Breast epithelium (tissue), 4 donors: ENCODE data around the gene OPCML. TPM values are rescaled to one million over a fixed set of nuclear protein-coding genes. Genes with fewer than 3 reads are reported as not detected.

Experiments
- DNase-seq, 2 donors: peaks; one replicate each; pipeline ENCODE4 v3.0.0-alpha.2; 2019; ENCODE audit warnings: low spot score in 2 of 2
- H3K27ac ChIP-seq, 2 donors: fragments of 200-600 bp; sonication (generic) in 1 of 2; one replicate each; pipeline ENCODE4 v1.5.1; 2016 to 2019; ENCODE audit warnings: mild to moderate bottlenecking in 1 of 2
- H3K27me3 ChIP-seq, 2 donors: fragments of 200-600 bp; sonication (generic) in 1 of 2; one replicate each; pipeline versions ENCODE4 v1.5.1 to v1.6.0; 2017 to 2019; ENCODE audit warnings: control low read depth in 1 of 2, mild to moderate bottlenecking in 1 of 2
- H3K36me3 ChIP-seq: fragments of 200-600 bp; one replicate; pipeline ENCODE4 v1.5.1; 2019
- H3K4me1 ChIP-seq, 2 donors: fragments of 200-600 bp; sonication (generic); one replicate each; pipeline ENCODE4 v1.5.1; 2016 to 2019; ENCODE audit warnings: control low read depth in 1 of 2
- H3K4me3 ChIP-seq, 3 donors: fragments of 200-600 bp; sonication (generic); 1 replicate in 2 of 3; 2 replicates in 1 of 3; pipeline ENCODE4 v1.5.1; 2016 to 2019; ENCODE audit warnings: mild to moderate bottlenecking in 3 of 3, moderate library complexity in 2 of 3
- H3K9me3 ChIP-seq, 2 donors: fragments of 200-600 bp; sonication (generic) in 1 of 2; one replicate each; pipeline ENCODE4 v1.5.1; 2016 to 2019; ENCODE audit warnings: control low read depth in 1 of 2
- POLR2A ChIP-seq: fragments of 450-650 bp; IDR thresholded peaks from one replicate; pipeline ENCODE4 v1.6.1; 2016; ENCODE audit warnings: antibody characterized with exemption, mild to moderate bottlenecking, moderate library complexity
- POLR2AphosphoS5 ChIP-seq, 3 donors: sonication (generic); formaldehyde crosslinking; IDR thresholded peaks; one replicate each; pipeline ENCODE4 v1.6.1; 2017; ENCODE audit warnings: antibody characterized with exemption in 3 of 3
- intact Hi-C: fragments of 100-400 bp; cut with DNase I; formaldehyde crosslinking; loops from one replicate; pipeline ENCODE4 v1.15.1; 2023; ENCODE audit warnings: low total_unique reads
- total RNA-seq, 3 donors: library from RNA; depleted of rRNA; stranded (reverse); fragments of >200 nt; gene quantifications; one replicate each; pipeline ENCODE4 v1.1.0, GENCODE V29; 2016
- TF ChIP-seq, protein P1 (sequence below), 3 donors: fragments of 450-650 bp; IDR thresholded peaks; one replicate each; pipeline ENCODE4 v1.5.1; 2016 to 2017; ENCODE audit warnings: antibody characterized with exemption in 3 of 3, mild to moderate bottlenecking in 3 of 3, moderate library complexity in 3 of 3

OPCML gene
- total RNA-seq, 3 donors from 2014 or later: not detected

DNA sequence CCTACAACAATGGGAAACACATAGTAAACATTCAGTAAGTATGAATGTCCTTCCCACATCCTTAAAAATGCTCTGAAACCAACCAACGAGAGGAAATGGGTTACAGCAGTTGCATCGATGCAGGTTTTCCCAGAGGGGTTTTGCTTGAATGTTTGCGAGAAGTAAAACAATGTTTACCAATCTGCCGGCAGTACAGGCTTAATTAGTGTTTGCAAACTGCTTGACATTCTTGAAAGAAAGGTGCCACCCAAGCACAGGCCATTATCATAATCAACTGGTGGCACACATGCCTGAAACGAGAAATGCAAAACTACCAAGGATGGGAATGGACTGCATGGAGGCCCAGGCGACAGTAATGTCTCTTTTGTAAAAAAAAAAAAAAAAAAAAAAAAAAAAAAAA lies 27.1 kb upstream of the OPCML start:
- Histone ChIP-seq H3K36me3 (no peaks in the 10 kb centered on the region), H3K4me1 (no peaks in the 10 kb centered on the region), H3K27ac (no peak overlapping the region), H3K9me3 (no peaks in the 10 kb centered on the region), H3K27me3 (peaks cover 0 to 2% of the 10 kb centered on the region in 2 donors), H3K4me3 (no peak overlapping the region)
- TF ChIP-seq, protein P1, sequence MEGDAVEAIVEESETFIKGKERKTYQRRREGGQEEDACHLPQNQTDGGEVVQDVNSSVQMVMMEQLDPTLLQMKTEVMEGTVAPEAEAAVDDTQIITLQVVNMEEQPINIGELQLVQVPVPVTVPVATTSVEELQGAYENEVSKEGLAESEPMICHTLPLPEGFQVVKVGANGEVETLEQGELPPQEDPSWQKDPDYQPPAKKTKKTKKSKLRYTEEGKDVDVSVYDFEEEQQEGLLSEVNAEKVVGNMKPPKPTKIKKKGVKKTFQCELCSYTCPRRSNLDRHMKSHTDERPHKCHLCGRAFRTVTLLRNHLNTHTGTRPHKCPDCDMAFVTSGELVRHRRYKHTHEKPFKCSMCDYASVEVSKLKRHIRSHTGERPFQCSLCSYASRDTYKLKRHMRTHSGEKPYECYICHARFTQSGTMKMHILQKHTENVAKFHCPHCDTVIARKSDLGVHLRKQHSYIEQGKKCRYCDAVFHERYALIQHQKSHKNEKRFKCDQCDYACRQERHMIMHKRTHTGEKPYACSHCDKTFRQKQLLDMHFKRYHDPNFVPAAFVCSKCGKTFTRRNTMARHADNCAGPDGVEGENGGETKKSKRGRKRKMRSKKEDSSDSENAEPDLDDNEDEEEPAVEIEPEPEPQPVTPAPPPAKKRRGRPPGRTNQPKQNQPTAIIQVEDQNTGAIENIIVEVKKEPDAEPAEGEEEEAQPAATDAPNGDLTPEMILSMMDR (IDR thresholded peaks at IDR 0.05): no peak
- TF ChIP-seq POLR2A: no peak
- TF ChIP-seq POLR2AphosphoS5 (IDR thresholded peaks at IDR 0.05): no peak
- no peak for DNase-seq
- intact Hi-C loops: no loop called here

DNA sequence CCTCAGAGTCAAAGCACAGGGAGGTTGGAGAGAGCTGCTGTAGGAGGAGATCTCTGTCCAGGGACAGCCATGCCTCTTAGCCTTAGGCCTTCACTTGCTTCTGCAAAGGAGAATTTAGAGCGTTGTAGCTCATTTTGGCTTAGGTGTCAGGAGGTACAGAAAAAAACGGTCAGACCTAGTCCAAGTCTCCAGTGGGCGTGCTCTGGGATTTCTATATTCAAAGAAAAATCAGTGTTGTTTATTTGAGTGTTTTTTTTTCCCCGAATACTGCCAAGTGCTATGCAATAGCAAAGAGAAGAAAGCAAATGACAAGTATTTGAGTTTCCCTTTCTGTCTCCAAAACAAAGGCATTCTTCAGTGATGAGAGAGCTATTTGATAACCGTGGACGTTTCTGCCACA lies 22.7 kb upstream of the OPCML start:
- DNase-seq: no peak
- Histone ChIP-seq H3K9me3 (no peaks in the 10 kb centered on the region), H3K27me3 (peaks cover 0 to 4% of the 10 kb centered on the region in 2 donors), H3K27ac (no peak overlapping the region), H3K4me1 (no peaks in the 10 kb centered on the region), H3K36me3 (no peaks in the 10 kb centered on the region), H3K4me3 (no peak overlapping the region)
- intact Hi-C loops: no loop called here
- TF ChIP-seq, protein P1 (IDR thresholded peaks at IDR 0.05): no peak
- TF ChIP-seq POLR2AphosphoS5 (IDR thresholded peaks at IDR 0.05) (no peak), POLR2A (no peak)

DNA sequence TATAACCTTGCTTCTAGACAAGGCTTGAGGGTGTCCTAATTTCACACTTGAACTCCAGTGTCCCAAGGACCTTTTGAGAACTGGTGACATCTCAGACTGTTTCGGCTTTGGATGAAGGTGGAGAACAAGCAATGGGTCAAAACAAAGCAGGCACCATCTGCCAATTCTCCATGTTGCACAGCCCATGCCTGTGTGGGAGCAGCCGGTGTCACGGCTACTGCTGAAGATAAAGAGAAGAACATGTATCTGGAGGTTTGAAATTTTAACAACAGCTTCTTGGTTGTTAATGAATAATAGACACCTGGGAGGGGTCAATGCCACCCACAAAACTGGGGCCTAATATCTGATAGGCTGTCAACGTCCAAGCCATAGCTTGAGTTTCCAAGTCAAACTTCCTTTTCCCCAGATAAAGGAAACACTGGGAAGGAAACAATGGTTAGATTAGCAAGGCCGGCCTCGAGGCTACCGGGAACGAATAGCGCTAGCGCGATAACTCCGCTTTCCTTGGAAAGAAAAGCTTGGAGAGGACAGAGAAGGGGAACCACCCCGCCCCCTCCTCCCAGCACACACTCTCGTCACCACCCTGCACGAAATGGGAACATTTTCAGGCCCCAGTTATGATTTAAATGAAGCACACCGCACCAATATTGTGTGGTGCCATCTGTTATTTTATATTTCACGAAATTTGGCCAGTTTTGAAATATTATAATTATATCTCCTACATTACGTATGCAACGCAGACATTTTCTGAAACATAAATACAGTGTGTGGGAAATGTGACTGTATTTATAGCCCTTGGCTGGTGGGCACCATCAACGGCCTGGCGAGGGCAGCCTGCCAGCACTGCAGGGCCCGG lies 21.8 kb upstream of the OPCML start:
- intact Hi-C loops: no loop called here
- H3K4me1 ChIP-seq: no peaks in the 10 kb centered on the region
- TF ChIP-seq POLR2AphosphoS5 (IDR thresholded peaks at IDR 0.05): no peak
- TF ChIP-seq POLR2A: no peak
- TF ChIP-seq, protein P1 (IDR thresholded peaks at IDR 0.05): no peak
- H3K36me3 ChIP-seq: no peaks in the 10 kb centered on the region
- H3K27me3 ChIP-seq: peaks cover 0 to 4% of the 10 kb centered on the region in 2 donors
- no peaks in the 10 kb centered on the region for H3K9me3 ChIP-seq
- no peak overlapping the region for H3K27ac ChIP-seq
- no peak for DNase-seq
- no peak overlapping the region for H3K4me3 ChIP-seq

DNA sequence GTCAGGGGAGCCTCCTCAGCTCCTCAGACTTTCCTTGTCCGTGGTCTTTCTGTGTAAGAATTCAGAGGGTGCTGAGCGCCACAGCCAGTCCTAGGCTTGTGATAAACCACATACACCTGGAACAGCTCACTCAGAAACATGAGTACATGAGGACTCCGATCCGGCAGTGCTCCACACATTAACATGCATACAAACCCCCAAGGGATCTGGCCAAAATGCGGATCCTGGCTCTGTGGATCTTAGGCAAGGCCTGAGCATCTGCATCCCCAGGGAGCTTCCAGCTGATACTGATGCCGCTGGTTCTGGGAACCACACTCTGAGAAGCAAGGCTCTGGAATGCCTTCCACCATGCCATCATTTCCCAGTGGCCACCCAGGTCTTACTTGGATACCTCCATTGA lies 20.6 kb upstream of the OPCML start:
- Histone ChIP-seq H3K4me3 (no peak overlapping the region), H3K27me3 (peaks cover 0 to 4% of the 10 kb centered on the region in 2 donors), H3K9me3 (no peaks in the 10 kb centered on the region), H3K27ac (no peak overlapping the region), H3K4me1 (no peaks in the 10 kb centered on the region), H3K36me3 (no peaks in the 10 kb centered on the region)
- intact Hi-C loops: no loop called here
- no peak for DNase-seq
- no peak for TF ChIP-seq POLR2AphosphoS5 (IDR thresholded peaks at IDR 0.05)
- no peak for TF ChIP-seq POLR2A
- TF ChIP-seq, protein P1 (IDR thresholded peaks at IDR 0.05): no peak

DNA sequence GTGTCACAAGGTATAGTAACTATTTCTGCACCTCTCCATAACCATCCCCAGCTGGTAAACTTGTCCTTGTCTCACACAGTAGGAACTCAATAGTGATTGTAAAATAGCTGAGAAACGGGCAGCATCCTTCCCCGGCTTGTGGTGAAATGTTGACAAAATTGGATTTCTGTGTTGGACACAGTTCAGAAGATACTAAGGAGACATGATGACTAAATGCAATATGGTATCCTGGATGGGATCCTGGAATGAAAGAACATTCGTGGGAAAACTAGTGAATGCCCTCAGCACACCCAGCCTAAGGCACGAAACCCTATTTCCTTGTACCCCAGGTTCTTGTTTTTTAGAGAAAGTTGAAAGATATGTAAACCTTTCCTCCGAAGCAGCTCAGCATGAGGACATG lies 18.8 kb upstream of the OPCML start:
- H3K36me3 ChIP-seq: no peaks in the 10 kb centered on the region
- intact Hi-C loops: no loop called here
- H3K27ac ChIP-seq: no peak overlapping the region

More for the DNA sequence above, 18.8 kb upstream of the OPCML start:
- peaks cover 0 to 4% of the 10 kb centered on the region in 2 donors for H3K27me3 ChIP-seq
- H3K9me3 ChIP-seq: no peaks in the 10 kb centered on the region
- no peaks in the 10 kb centered on the region for H3K4me1 ChIP-seq
- no peak for DNase-seq
- TF ChIP-seq, protein P1 (IDR thresholded peaks at IDR 0.05): no peak
- no peak for TF ChIP-seq POLR2AphosphoS5 (IDR thresholded peaks at IDR 0.05)
- TF ChIP-seq POLR2A: no peak
- H3K4me3 ChIP-seq: no peak overlapping the region
